Lower leg skin (tissue), 4 donors: ENCODE measurements around the gene NCAPG. TPM values are rescaled to one million over a fixed set of nuclear protein-coding genes. Genes with fewer than 3 reads are reported as not detected.

Source experiments
- DNase-seq, 2 donors: peaks; one replicate each; pipeline ENCODE4 v3.0.0-alpha.2; 2019; ENCODE audit warnings: low spot score in 2 of 2
- H3K4me3 ChIP-seq: fragments of 200-600 bp; sonication (generic); 2 replicates; pipeline ENCODE4 v1.5.1; 2017; ENCODE audit warnings: mild to moderate bottlenecking, low read depth; ENCODE audit not compliant: poor library complexity, severe bottlenecking
- CTCF ChIP-seq, 3 donors: fragments of 450-650 bp; IDR thresholded peaks; one replicate each; pipeline ENCODE4 v1.5.1; 2016; ENCODE audit warnings: antibody characterized with exemption in 3 of 3, mild to moderate bottlenecking in 3 of 3, moderate library complexity in 2 of 3
- POLR2A ChIP-seq, 2 donors: fragments of 450-650 bp; IDR thresholded peaks; one replicate each; pipeline ENCODE4 v1.6.1; 2016 to 2017; ENCODE audit warnings: antibody characterized with exemption in 2 of 2, mild to moderate bottlenecking in 1 of 2, moderate library complexity in 1 of 2
- WGBS, 2 donors: methylation state at CpG; one replicate each; pipeline ENCODE4 v1.1.5; 2018; 5-methylcytosine and 5-hydroxymethylcytosine counted together
- intact Hi-C: fragments of 100-400 bp; cut with DNase I; formaldehyde crosslinking; loops from one replicate; pipeline ENCODE4 v1.15.0; 2023; ENCODE audit warnings: low total_unique reads
- total RNA-seq, 4 donors: library from RNA; depleted of rRNA; stranded (reverse); fragments of >200 nt; gene quantifications; one replicate each; pipeline ENCODE4 v1.1.0, GENCODE V29; 2016

The NCAPG gene
- total RNA-seq, 4 donors from 2014 or later: 0.34 to 5.3 (median 1.8) TPM

GRCh38 chr4:17884511-17884910 is 73.7 kb downstream of the NCAPG start:
- H3K4me3 ChIP-seq: no peak overlapping the region
- 93 to 94% methylated on average over 2 of the region's 2 CpGs for WGBS, 2 donors
- intact Hi-C loops: no loop called here
- TF ChIP-seq POLR2A (IDR thresholded peaks at IDR 0.05): no peak
- TF ChIP-seq CTCF (IDR thresholded peaks at IDR 0.05): no peak
- DNase-seq: no peak

- WGBS, 2 donors: 90 to 95% methylated on average over 1 of the region's 1 CpG
- no peak for TF ChIP-seq POLR2A (IDR thresholded peaks at IDR 0.05)
- TF ChIP-seq CTCF (IDR thresholded peaks at IDR 0.05): no peak
- intact Hi-C loops: no loop called here
These were observed 78.9 kb downstream of the NCAPG start for GRCh38 chr4:17889692-17890091.

GRCh38 chr4:17894421-17894820 is 83.6 kb downstream of the NCAPG start:
- 83 to 84% methylated on average over 3 of the region's 3 CpGs for WGBS, 2 donors
- intact Hi-C loops: no loop called here
- no peak for DNase-seq
- no peak overlapping the region for H3K4me3 ChIP-seq
- TF ChIP-seq CTCF (IDR thresholded peaks at IDR 0.05) (no peak), POLR2A (IDR thresholded peaks at IDR 0.05) (no peak)

More at GRCh38 chr4:17889692-17890091, 78.9 kb downstream of the NCAPG start:
- DNase-seq: no peak
- no peak overlapping the region for H3K4me3 ChIP-seq

Other genes with a start within 250 kb of the NCAPG start
- 10 to 100 TPM; 31.9 to 65.6 (median 52.7) TPM for gene LAP3, start 233.8 kb upstream of the NCAPG start, total RNA-seq
- gene MED28, start 196.3 kb upstream of the NCAPG start, total RNA-seq: 10 to 100 TPM in 2 of 4 donors, 1 to 10 TPM in 2; 8.1 to 11.8 (median 9.5) TPM
- under 1 TPM in 2 of 4 donors, not detected in 2; 0.07 to 0.13 TPM for gene FAM184B, start 29.4 kb upstream of the NCAPG start, total RNA-seq
- gene DCAF16, start 222 bp upstream of the NCAPG start, total RNA-seq: 10 to 100 TPM; 28.3 to 36.1 (median 31.9) TPM
- 10 to 100 TPM; 12.2 to 58.9 (median 27.0) TPM for gene LCORL, start 210.8 kb downstream of the NCAPG start, total RNA-seq